ENCODE measurements around the gene AGAP1. TPM values are rescaled to one million over a fixed set of nuclear protein-coding genes. Genes with fewer than 3 reads are reported as not detected.

AGAP1 gene
- total RNA-seq, 1 donor from 2014 or later, result 43.9 TPM

GRCh38 chr2:235449568-235449967 lies 44.3 kb upstream of the AGAP1 start:
- Mint-ChIP-seq H3K9me3 (ENCODE audit: unreplicated experiment) (no peaks in the 10 kb centered on the region), H3K4me3 (ENCODE audit: unreplicated experiment) (no peak overlapping the region), H3K4me1 (ENCODE audit: unreplicated experiment) (no peaks in the 10 kb centered on the region), H3K36me3 (ENCODE audit: low read depth, unreplicated experiment) (no peaks in the 10 kb centered on the region), H3K27ac (ENCODE audit: unreplicated experiment) (no peak overlapping the region), H3K27me3 (ENCODE audit: unreplicated experiment) (peaks cover 4% of the 10 kb centered on the region)
- no peak for TF ChIP-seq CTCF (IDR thresholded peaks at IDR 0.05; ENCODE audit: unreplicated experiment)
- no peak for DNase-seq (ENCODE audit: low spot score)

DNA sequence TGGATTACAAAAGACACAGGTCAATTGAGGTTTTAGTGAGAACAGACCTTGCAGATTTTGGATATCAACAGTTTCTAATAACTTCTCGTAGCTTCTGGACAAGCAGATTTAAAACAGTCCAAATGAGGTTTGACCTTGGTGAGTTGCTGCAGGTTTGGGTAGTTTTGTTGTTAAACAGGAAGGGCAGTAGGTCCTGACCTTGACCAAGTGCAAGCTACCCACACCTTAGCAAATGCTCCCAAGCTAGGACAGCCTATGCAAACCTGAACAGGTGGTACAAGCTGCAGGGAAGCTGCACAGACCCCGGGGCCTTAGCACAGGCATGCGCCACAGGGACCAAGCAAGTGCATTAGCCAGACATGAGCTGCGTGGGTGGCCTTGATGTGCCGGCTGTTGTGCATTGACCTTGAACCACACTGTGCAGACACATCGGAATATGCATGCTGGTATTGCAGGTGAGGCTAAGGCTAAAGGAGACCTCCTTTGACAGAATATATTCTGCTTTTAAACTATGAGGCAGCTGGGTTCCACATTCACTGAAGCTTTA lies 40.2 kb upstream of the AGAP1 start:
- TF ChIP-seq CTCF (IDR thresholded peaks at IDR 0.05; ENCODE audit: unreplicated experiment), result no peak
- no peaks in the 10 kb centered on the region for H3K9me3 Mint-ChIP-seq (ENCODE audit: unreplicated experiment)
- no peak for DNase-seq (ENCODE audit: low spot score)
- no peaks in the 10 kb centered on the region for H3K4me1 Mint-ChIP-seq (ENCODE audit: unreplicated experiment)
- H3K4me3 Mint-ChIP-seq (ENCODE audit: unreplicated experiment), result no peak overlapping the region
- H3K27ac Mint-ChIP-seq (ENCODE audit: unreplicated experiment), result no peak overlapping the region
- no peaks in the 10 kb centered on the region for H3K36me3 Mint-ChIP-seq (ENCODE audit: low read depth, unreplicated experiment)
- H3K27me3 Mint-ChIP-seq (ENCODE audit: unreplicated experiment), result peaks cover 2% of the 10 kb centered on the region

DNA sequence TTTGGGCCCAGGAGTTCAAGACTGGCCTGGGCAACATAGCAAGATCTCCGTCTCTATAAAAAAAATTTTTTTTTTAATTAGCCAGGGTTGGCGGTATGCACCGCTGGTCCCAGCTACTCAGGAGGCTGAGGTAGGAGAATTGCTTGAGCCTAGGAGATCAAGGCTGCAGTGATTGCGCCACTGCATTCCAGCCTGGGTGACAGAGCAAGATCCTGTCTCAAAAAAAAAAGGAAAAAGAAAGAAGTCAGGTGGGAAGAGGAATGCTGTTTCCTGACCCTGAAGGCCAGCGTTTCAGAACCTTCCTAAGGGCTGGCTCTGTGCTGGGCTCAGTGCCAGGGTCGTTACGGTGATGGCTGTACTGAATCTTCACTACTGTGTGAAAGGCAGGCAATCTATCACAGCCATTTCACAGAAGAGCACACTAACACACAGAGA lies 35.0 kb upstream of the AGAP1 start:
- no peak overlapping the region for H3K27ac Mint-ChIP-seq (ENCODE audit: unreplicated experiment)
- H3K4me3 Mint-ChIP-seq (ENCODE audit: unreplicated experiment), result no peak overlapping the region
- H3K27me3 Mint-ChIP-seq (ENCODE audit: unreplicated experiment), result no peaks in the 10 kb centered on the region
- no peaks in the 10 kb centered on the region for H3K36me3 Mint-ChIP-seq (ENCODE audit: low read depth, unreplicated experiment)
- DNase-seq (ENCODE audit: low spot score), result peak; percentile 10
- H3K9me3 Mint-ChIP-seq (ENCODE audit: unreplicated experiment), result no peaks in the 10 kb centered on the region
- no peak for TF ChIP-seq CTCF (IDR thresholded peaks at IDR 0.05; ENCODE audit: unreplicated experiment)
- H3K4me1 Mint-ChIP-seq (ENCODE audit: unreplicated experiment), result peaks cover 19% of the 10 kb centered on the region

DNA sequence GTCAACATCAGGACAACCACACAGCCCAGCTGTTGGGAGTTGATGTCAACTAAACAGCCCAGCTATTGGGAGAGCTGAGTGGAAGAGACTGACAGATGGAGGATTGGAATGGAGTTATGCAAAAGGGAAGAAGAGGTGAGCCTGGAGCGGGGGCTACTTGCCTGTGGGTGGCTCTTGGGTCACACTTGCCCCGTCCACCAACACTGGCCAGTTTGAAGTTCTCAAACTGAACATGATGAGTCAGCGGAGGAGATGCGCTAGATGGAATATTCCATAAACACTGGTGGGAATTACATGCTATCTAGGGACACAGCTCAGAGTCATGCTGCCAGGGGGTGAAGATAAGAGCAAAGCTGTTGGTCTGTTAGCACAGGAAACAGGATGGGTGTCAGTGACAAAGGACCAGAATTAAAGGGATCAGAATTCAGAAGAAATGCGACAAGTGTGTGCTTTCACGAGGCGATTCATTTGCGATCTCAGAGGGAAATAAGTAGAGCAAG lies 33.2 kb upstream of the AGAP1 start:
- TF ChIP-seq CTCF (IDR thresholded peaks at IDR 0.05; ENCODE audit: unreplicated experiment), result no peak
- no peaks in the 10 kb centered on the region for H3K36me3 Mint-ChIP-seq (ENCODE audit: low read depth, unreplicated experiment)
- no peak overlapping the region for H3K27ac Mint-ChIP-seq (ENCODE audit: unreplicated experiment)
- H3K27me3 Mint-ChIP-seq (ENCODE audit: unreplicated experiment), result no peaks in the 10 kb centered on the region
- H3K9me3 Mint-ChIP-seq (ENCODE audit: unreplicated experiment), result no peaks in the 10 kb centered on the region
- DNase-seq (ENCODE audit: low spot score), result no peak
- H3K4me1 Mint-ChIP-seq (ENCODE audit: unreplicated experiment), result peaks cover 19% of the 10 kb centered on the region
- no peak overlapping the region for H3K4me3 Mint-ChIP-seq (ENCODE audit: unreplicated experiment)

DNA sequence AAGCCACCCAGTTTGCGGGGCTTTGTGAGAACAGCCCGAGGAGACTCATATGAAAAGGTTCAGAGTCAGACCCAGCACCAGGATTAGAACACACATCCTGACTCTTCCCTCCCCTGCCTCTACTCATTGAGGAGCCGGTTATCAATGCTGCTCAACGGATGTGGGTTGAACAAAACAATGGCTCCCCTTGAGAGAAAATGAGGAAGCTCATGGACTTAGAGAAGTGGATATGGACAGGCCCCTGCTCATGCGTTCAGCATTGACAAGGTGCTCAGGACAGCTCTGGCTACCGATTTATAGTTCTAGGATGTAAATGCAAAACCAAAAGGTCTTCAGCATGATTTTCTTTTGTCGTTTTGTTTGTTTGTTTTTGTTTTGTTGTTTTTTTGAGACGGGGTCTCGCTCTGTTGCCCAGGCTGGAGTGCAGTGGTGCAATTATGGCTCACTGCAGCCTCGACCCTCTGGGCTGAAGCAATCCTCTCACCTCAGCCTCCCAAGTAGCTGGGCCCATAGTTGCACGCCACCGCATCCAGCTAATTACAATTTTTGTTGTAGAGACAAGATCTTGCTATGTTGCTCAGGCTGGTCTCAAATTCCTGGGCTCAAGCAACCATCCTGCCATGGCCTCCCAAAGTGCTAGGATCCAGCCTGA lies 32.0 kb upstream of the AGAP1 start:
- Mint-ChIP-seq H3K27me3 (ENCODE audit: unreplicated experiment) (no peaks in the 10 kb centered on the region), H3K9me3 (ENCODE audit: unreplicated experiment) (no peaks in the 10 kb centered on the region), H3K36me3 (ENCODE audit: low read depth, unreplicated experiment) (no peaks in the 10 kb centered on the region), H3K27ac (ENCODE audit: unreplicated experiment) (no peak overlapping the region), H3K4me1 (ENCODE audit: unreplicated experiment) (peaks cover 19% of the 10 kb centered on the region), H3K4me3 (ENCODE audit: unreplicated experiment) (no peak overlapping the region)
- no peak for TF ChIP-seq CTCF (IDR thresholded peaks at IDR 0.05; ENCODE audit: unreplicated experiment)
- DNase-seq (ENCODE audit: low spot score), result no peak
